Endothelial cell (in vitro differentiated cells): ENCODE data around the gene GAN. TPM values are rescaled to one million over a fixed set of nuclear protein-coding genes. Genes with fewer than 3 reads are reported as not detected.

Experiments
- DNase-seq: peaks from one replicate; pipeline ENCODE4 v3.0.0; 2021; ENCODE audit warnings: low spot score
- H3K27ac Mint-ChIP-seq: one replicate; pipeline ENCODE4 v1.8.0; 2021; ENCODE audit warnings: mixed read lengths, inconsistent platforms; ENCODE audit not compliant: unreplicated experiment
- H3K27me3 Mint-ChIP-seq: one replicate; pipeline ENCODE4 v1.8.0; 2021; ENCODE audit warnings: mild to moderate bottlenecking, moderate library complexity, mixed read lengths, inconsistent platforms; ENCODE audit not compliant: unreplicated experiment
- H3K36me3 Mint-ChIP-seq: one replicate; pipeline ENCODE4 v1.8.0; 2021; ENCODE audit warnings: mild to moderate bottlenecking, low read depth, mixed read lengths, inconsistent platforms; ENCODE audit not compliant: unreplicated experiment
- H3K4me1 Mint-ChIP-seq: one replicate; pipeline ENCODE4 v1.8.0; 2021; ENCODE audit warnings: mild to moderate bottlenecking, mixed read lengths, inconsistent platforms; ENCODE audit not compliant: unreplicated experiment
- H3K4me3 Mint-ChIP-seq: one replicate; pipeline ENCODE4 v1.8.0; 2021; ENCODE audit warnings: mild to moderate bottlenecking, mixed read lengths, inconsistent platforms; ENCODE audit not compliant: unreplicated experiment
- H3K9me3 Mint-ChIP-seq: one replicate; pipeline ENCODE4 v1.8.0; 2021; ENCODE audit warnings: mixed read lengths, inconsistent platforms; ENCODE audit not compliant: unreplicated experiment
- total RNA-seq: library from RNA; stranded (reverse); fragmentation: NEBNext Ultra II Directional; extraction: Animal tissue kit (Norgen Biotek cat#: 25700); gene quantifications from one replicate; pipeline ENCODE4 v1.2.1, GENCODE V29; 2021; ENCODE audit not compliant: unreplicated experiment
- TF ChIP-seq, protein P1 (sequence below): fragments of 200-600 bp; sonication (generic); IDR thresholded peaks from one replicate; pipeline ENCODE4 v1.5.0; 2021; ENCODE audit warnings: antibody characterized with exemption; ENCODE audit not compliant: unreplicated experiment

Gene GAN
- total RNA-seq, 1 donor from 2014 or later = 24.2 TPM

DNA sequence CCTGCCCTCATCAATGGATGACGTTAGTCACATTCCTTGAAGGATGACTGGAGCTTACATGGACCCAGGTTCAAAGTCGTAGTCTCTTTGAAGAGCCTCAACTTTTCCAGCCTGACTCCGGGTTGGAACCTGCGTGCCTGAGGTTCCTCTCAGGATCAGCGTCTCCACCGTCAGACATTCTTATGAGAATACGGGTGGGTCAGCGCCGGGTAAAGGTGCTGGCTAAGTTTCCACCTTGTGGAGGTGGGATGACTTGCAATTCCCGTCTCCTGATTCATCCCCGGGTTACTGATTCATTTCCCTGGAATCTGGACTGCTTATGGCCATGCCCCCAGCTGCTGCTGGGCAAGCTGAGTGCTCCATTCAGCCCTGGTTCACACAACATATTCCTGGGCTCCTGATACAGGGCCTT is 90.9 kb downstream of the GAN start:
- Mint-ChIP-seq H3K36me3 (no peaks in the 10 kb centered on the region), H3K27ac (no peak overlapping the region), H3K27me3 (peaks cover 4% of the 10 kb centered on the region), H3K9me3 (no peaks in the 10 kb centered on the region), H3K4me1 (no peaks in the 10 kb centered on the region), H3K4me3 (no peak overlapping the region)
- TF ChIP-seq, protein P1, sequence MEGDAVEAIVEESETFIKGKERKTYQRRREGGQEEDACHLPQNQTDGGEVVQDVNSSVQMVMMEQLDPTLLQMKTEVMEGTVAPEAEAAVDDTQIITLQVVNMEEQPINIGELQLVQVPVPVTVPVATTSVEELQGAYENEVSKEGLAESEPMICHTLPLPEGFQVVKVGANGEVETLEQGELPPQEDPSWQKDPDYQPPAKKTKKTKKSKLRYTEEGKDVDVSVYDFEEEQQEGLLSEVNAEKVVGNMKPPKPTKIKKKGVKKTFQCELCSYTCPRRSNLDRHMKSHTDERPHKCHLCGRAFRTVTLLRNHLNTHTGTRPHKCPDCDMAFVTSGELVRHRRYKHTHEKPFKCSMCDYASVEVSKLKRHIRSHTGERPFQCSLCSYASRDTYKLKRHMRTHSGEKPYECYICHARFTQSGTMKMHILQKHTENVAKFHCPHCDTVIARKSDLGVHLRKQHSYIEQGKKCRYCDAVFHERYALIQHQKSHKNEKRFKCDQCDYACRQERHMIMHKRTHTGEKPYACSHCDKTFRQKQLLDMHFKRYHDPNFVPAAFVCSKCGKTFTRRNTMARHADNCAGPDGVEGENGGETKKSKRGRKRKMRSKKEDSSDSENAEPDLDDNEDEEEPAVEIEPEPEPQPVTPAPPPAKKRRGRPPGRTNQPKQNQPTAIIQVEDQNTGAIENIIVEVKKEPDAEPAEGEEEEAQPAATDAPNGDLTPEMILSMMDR = no peak
- no peak for DNase-seq

- H3K27ac Mint-ChIP-seq = no peak overlapping the region
- no peak for DNase-seq
- no peaks in the 10 kb centered on the region for H3K4me1 Mint-ChIP-seq
- no peak overlapping the region for H3K4me3 Mint-ChIP-seq
- TF ChIP-seq, protein P1 = no peak
- H3K27me3 Mint-ChIP-seq = peaks cover 6% of the 10 kb centered on the region
- H3K9me3 Mint-ChIP-seq = no peaks in the 10 kb centered on the region
- no peaks in the 10 kb centered on the region for H3K36me3 Mint-ChIP-seq
Measured at GRCh38 chr16:81408409-81408950, 93.7 kb downstream of the GAN start.

GRCh38 chr16:81409016-81409556 is 94.3 kb downstream of the GAN start:
- no peaks in the 10 kb centered on the region for H3K36me3 Mint-ChIP-seq
- no peaks in the 10 kb centered on the region for H3K9me3 Mint-ChIP-seq
- no peak for DNase-seq
- no peaks in the 10 kb centered on the region for H3K4me1 Mint-ChIP-seq
- no peak overlapping the region for H3K4me3 Mint-ChIP-seq
- peaks cover 6% of the 10 kb centered on the region for H3K27me3 Mint-ChIP-seq
- TF ChIP-seq, protein P1 = no peak
- H3K27ac Mint-ChIP-seq = no peak overlapping the region

DNA sequence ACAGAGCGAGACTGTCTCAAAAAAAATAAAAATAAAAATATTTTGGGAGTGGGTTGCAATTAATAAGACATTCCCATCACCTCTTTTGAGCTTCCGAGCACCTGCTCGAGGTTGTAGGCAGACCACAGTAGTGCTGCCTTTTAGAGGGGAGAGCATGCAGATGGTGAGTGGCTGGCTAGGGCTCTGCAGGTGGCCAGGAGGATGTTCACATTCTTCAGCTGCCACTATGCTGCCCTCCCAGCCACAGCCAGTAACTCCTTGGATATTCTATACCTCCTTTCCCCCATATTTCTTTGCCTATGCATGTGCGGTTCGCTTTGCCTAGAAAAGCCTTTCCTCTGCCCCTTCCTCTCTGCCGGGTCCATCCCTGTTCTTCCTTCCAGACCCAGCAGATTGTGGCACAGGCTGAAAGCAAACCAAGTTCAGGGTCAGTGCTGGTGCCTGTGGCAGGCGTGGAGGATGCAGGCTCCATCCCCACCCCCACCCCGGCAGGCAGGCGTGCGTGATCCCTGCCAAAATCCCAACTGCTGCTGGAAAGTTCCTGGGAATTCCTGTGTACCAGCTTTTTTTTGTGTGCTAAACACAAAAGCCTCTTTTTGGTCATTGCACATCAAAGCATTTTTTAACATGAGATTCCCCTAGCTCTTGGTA is 96.0 kb downstream of the GAN start:
- Mint-ChIP-seq H3K36me3 (no peaks in the 10 kb centered on the region), H3K4me3 (no peak overlapping the region), H3K27me3 (peaks cover 6% of the 10 kb centered on the region), H3K9me3 (no peaks in the 10 kb centered on the region), H3K27ac (no peak overlapping the region), H3K4me1 (peaks cover 9% of the 10 kb centered on the region)
- TF ChIP-seq, protein P1 = no peak
- DNase-seq = no peak
